Keratinocyte (primary cell): ENCODE measurements around the gene CLRN2. TPM values are rescaled to one million over a fixed set of nuclear protein-coding genes. Genes with fewer than 3 reads are reported as not detected.

Source experiments
- DNase-seq: peaks from one replicate; pipeline ENCODE4 v3.0.0-alpha.2; 2011; ENCODE audit warnings: low read depth, missing footprints, low spot score
- FAIRE-seq: peaks from 2 replicates; lab custom pipeline; 2011; peaks lifted over from hg19 to GRCh38; lab: Jason Lieb, UNC
- H2AFZ ChIP-seq: 2 replicates; pipeline ENCODE4 v1.6.0; 2012; ENCODE audit warnings: low read length, control low read depth, inconsistent platforms; ENCODE audit not compliant: control insufficient read depth
- H3K27ac ChIP-seq: 2 replicates; pipeline ENCODE4 v1.5.1; 2011; ENCODE audit warnings: low read length; ENCODE audit not compliant: control insufficient read depth, insufficient read depth
- H3K27me3 ChIP-seq: 3 replicates; pipeline ENCODE4 v1.6.0; 2011; ENCODE audit warnings: low read length; ENCODE audit not compliant: control insufficient read depth, insufficient read depth; ENCODE audit errors: extremely low read depth
- H3K36me3 ChIP-seq, 2 experiments: 2 replicates in 1 of 2; 3 replicates in 1 of 2; pipeline ENCODE4 v1.5.1; 2011; ENCODE audit warnings: low read length in 2 of 2, mild to moderate bottlenecking in 1 of 2; ENCODE audit not compliant: control insufficient read depth in 2 of 2, insufficient read depth in 2 of 2; ENCODE audit errors: extremely low read depth in 1 of 2
- H3K4me1 ChIP-seq: 3 replicates; pipeline ENCODE4 v1.5.1; 2011; ENCODE audit warnings: low read length; ENCODE audit not compliant: control insufficient read depth, insufficient read depth; ENCODE audit errors: extremely low read depth
- H3K4me2 ChIP-seq: 3 replicates; pipeline ENCODE4 v1.6.0; 2011; ENCODE audit warnings: low read depth, low read length; ENCODE audit not compliant: control insufficient read depth, insufficient read depth; ENCODE audit errors: extremely low read depth
- H3K4me3 ChIP-seq, 3 experiments: fragments of 200-600 bp in 1 of 3; sonication (generic) in 1 of 3; 2 replicates in 2 of 3; 3 replicates in 1 of 3; pipeline ENCODE4 v1.5.1; 2011 to 2016; ENCODE audit warnings: low read length in 3 of 3, mild to moderate bottlenecking in 3 of 3, control low read depth in 2 of 3, inconsistent platforms in 1 of 3, low read depth in 1 of 3, mixed read lengths in 1 of 3, mixed run types in 1 of 3, moderate library complexity in 1 of 3; ENCODE audit not compliant: control insufficient read depth in 2 of 3, insufficient read depth in 2 of 3; ENCODE audit errors: extremely low read depth in 1 of 3
- H3K79me2 ChIP-seq: 2 replicates; pipeline ENCODE4 v1.6.0; 2012; ENCODE audit warnings: low read length; ENCODE audit not compliant: control insufficient read depth, insufficient read depth
- H3K9ac ChIP-seq: 3 replicates; pipeline ENCODE4 v1.6.0; 2011; ENCODE audit warnings: low read length; ENCODE audit not compliant: control insufficient read depth, insufficient read depth; ENCODE audit errors: extremely low read depth
- H3K9me1 ChIP-seq: 3 replicates; pipeline ENCODE4 v1.6.0; 2011; ENCODE audit warnings: low read length; ENCODE audit not compliant: control insufficient read depth, insufficient read depth; ENCODE audit errors: extremely low read depth
- H3K9me3 ChIP-seq: 2 replicates; pipeline ENCODE4 v1.5.1; 2012; ENCODE audit warnings: low read depth, low read length; ENCODE audit not compliant: control insufficient read depth
- H4K20me1 ChIP-seq: 3 replicates; pipeline ENCODE4 v1.6.0; 2011; ENCODE audit warnings: low read length; ENCODE audit not compliant: control insufficient read depth, insufficient read depth; ENCODE audit errors: extremely low read depth
- dilution Hi-C: fragments of 300-500 bp; cut with MboI; formaldehyde crosslinking; loops from one replicate; pipeline ENCODE4 v1.7.0; 2020; ENCODE audit warnings: low sequenced_read_pairs; ENCODE audit not compliant: extremely low pct_ligation_motif_present
- polyA plus RNA-seq, 5 experiments: library from polyadenylated mRNA; depleted of rRNA in 3 of 5; stranded (reverse) in 3 of 5; stranded (forward) in 1 of 5; unstranded in 1 of 5; fragments of >200 nt; gene quantifications; 1 replicate in 1 of 5; 2 replicates in 3 of 5; 3 replicates in 1 of 5; pipeline versions ENCODE4 v1.2.1 to v1.2.3, GENCODE V29; 2011 to 2012; ENCODE audit warnings: missing spikeins in 2 of 5, low read depth in 1 of 5, low replicate concordance in 1 of 5
- TF ChIP-seq, protein P1 (sequence below), 3 experiments: IDR thresholded peaks in 1 of 3; conservative IDR thresholded peaks in 1 of 3; optimal IDR thresholded peaks in 1 of 3; 2 replicates in 2 of 3; 3 replicates in 1 of 3; pipeline versions ENCODE3 to v1.5.1; 2011; ENCODE audit warnings: low read length in 3 of 3, mild to moderate bottlenecking in 3 of 3, moderate library complexity in 2 of 3, control low read depth in 1 of 3, inconsistent platforms in 1 of 3; ENCODE audit not compliant: insufficient read depth in 2 of 3; ENCODE audit errors: extremely low read depth in 1 of 3

Gene CLRN2
- polyA plus RNA-seq, 1 donor (not counting 4 experiments of a cell fraction or from before 2014, with no cell fraction given) = not detected

DNA sequence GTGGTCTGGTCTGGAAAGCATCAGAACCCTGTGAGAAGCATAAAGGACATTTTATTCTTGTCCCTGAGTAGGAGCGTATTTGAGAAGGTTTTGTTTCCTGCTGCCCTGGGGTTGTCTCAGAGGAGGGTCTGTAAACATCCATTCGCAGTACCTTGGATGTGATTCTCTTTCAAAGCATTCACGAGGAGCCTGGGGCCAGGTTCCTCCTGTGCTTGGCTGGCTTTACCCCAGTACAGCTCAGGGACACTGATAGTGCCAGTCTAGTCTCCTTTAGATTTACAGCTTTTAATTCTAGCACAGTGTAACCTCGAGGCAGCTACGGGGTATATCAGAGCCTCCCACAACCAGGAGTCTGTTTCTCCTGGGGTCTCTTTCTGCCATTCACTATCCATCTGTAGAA is 2.7 kb downstream of the CLRN2 start:
- H3K4me3 ChIP-seq = no peak overlapping the region
- H3K36me3 ChIP-seq = no peaks in the 10 kb centered on the region
- DNase-seq (no peak), FAIRE-seq (no peak)
- H3K4me1 ChIP-seq = peaks cover 12% of the 10 kb centered on the region
- H2AFZ ChIP-seq = no peak overlapping the region
- dilution Hi-C loops = no loop called here
- no peaks in the 10 kb centered on the region for H3K9me3 ChIP-seq
- H4K20me1 ChIP-seq = no peaks in the 10 kb centered on the region
- H3K79me2 ChIP-seq = no peaks in the 10 kb centered on the region
- no peaks in the 10 kb centered on the region for H3K9me1 ChIP-seq
- H3K4me2 ChIP-seq = no peak overlapping the region
- H3K27ac ChIP-seq = no peak overlapping the region
- no peak overlapping the region for H3K9ac ChIP-seq
- peaks cover 4% of the 10 kb centered on the region for H3K27me3 ChIP-seq
- TF ChIP-seq, protein P1, sequence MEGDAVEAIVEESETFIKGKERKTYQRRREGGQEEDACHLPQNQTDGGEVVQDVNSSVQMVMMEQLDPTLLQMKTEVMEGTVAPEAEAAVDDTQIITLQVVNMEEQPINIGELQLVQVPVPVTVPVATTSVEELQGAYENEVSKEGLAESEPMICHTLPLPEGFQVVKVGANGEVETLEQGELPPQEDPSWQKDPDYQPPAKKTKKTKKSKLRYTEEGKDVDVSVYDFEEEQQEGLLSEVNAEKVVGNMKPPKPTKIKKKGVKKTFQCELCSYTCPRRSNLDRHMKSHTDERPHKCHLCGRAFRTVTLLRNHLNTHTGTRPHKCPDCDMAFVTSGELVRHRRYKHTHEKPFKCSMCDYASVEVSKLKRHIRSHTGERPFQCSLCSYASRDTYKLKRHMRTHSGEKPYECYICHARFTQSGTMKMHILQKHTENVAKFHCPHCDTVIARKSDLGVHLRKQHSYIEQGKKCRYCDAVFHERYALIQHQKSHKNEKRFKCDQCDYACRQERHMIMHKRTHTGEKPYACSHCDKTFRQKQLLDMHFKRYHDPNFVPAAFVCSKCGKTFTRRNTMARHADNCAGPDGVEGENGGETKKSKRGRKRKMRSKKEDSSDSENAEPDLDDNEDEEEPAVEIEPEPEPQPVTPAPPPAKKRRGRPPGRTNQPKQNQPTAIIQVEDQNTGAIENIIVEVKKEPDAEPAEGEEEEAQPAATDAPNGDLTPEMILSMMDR (optimal IDR thresholded peaks at IDR 0.05 in 1 of 3, IDR thresholded peaks at IDR 0.05 in 1 of 3, conservative IDR thresholded peaks at IDR 0.05 in 1 of 3; ENCODE audit: extremely low read depth in 1 of 3, insufficient read depth in 2 of 3, low read length in 3 of 3) = no peak

DNA sequence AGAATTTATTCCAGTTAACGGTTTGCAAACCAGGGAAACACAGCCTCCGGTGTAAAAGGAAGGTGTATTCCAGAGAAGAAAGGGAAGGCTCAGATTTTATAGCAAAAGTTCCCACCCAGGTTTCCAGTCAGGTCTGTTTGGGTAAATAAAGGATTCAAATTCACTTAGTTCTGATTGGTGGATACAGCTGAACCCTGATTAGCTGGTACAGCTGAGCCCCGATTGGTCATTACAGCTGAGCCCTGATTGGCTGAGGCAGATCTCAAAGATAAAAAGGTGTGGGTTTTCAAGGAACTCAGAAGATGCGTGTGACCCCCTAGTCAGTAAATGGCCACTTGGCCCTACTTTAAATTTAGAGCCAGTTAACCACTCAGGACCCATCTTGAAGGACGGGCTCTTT is 6.6 kb downstream of the CLRN2 start:
- H3K9ac ChIP-seq = no peak overlapping the region
- no peak for DNase-seq

More for the DNA sequence above, 6.6 kb downstream of the CLRN2 start:
- no peaks in the 10 kb centered on the region for H4K20me1 ChIP-seq
- dilution Hi-C loops = no loop called here
- H2AFZ ChIP-seq = no peak overlapping the region
- no peak for FAIRE-seq
- H3K27ac ChIP-seq = no peak overlapping the region
- H3K79me2 ChIP-seq = no peaks in the 10 kb centered on the region
- H3K9me3 ChIP-seq = no peaks in the 10 kb centered on the region
- no peak overlapping the region for H3K4me3 ChIP-seq
- H3K4me2 ChIP-seq = no peak overlapping the region
- H3K4me1 ChIP-seq = no peaks in the 10 kb centered on the region
- no peaks in the 10 kb centered on the region for H3K27me3 ChIP-seq
- H3K36me3 ChIP-seq = no peaks in the 10 kb centered on the region
- TF ChIP-seq, protein P1 (optimal IDR thresholded peaks at IDR 0.05 in 1 of 3, IDR thresholded peaks at IDR 0.05 in 1 of 3, conservative IDR thresholded peaks at IDR 0.05 in 1 of 3; ENCODE audit: extremely low read depth in 1 of 3, insufficient read depth in 2 of 3, low read length in 3 of 3) = no peak
- no peaks in the 10 kb centered on the region for H3K9me1 ChIP-seq
